ENCODE data around the gene DLX6.

DLX6 gene

GRCh38 chr7:96995406-96996110 lies 9.8 kb upstream of the DLX6 start:
- H3K4me3 ChIP-seq (replicated peaks; ENCODE audit: low read depth, low read length) = no peak overlapping the region
- DNase-seq (ENCODE audit: low read depth) = no peak
- TF ChIP-seq, protein P1, sequence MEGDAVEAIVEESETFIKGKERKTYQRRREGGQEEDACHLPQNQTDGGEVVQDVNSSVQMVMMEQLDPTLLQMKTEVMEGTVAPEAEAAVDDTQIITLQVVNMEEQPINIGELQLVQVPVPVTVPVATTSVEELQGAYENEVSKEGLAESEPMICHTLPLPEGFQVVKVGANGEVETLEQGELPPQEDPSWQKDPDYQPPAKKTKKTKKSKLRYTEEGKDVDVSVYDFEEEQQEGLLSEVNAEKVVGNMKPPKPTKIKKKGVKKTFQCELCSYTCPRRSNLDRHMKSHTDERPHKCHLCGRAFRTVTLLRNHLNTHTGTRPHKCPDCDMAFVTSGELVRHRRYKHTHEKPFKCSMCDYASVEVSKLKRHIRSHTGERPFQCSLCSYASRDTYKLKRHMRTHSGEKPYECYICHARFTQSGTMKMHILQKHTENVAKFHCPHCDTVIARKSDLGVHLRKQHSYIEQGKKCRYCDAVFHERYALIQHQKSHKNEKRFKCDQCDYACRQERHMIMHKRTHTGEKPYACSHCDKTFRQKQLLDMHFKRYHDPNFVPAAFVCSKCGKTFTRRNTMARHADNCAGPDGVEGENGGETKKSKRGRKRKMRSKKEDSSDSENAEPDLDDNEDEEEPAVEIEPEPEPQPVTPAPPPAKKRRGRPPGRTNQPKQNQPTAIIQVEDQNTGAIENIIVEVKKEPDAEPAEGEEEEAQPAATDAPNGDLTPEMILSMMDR (IDR thresholded peaks at IDR 0.05; ENCODE audit: low read length, missing control alignments) = no peak

DNA sequence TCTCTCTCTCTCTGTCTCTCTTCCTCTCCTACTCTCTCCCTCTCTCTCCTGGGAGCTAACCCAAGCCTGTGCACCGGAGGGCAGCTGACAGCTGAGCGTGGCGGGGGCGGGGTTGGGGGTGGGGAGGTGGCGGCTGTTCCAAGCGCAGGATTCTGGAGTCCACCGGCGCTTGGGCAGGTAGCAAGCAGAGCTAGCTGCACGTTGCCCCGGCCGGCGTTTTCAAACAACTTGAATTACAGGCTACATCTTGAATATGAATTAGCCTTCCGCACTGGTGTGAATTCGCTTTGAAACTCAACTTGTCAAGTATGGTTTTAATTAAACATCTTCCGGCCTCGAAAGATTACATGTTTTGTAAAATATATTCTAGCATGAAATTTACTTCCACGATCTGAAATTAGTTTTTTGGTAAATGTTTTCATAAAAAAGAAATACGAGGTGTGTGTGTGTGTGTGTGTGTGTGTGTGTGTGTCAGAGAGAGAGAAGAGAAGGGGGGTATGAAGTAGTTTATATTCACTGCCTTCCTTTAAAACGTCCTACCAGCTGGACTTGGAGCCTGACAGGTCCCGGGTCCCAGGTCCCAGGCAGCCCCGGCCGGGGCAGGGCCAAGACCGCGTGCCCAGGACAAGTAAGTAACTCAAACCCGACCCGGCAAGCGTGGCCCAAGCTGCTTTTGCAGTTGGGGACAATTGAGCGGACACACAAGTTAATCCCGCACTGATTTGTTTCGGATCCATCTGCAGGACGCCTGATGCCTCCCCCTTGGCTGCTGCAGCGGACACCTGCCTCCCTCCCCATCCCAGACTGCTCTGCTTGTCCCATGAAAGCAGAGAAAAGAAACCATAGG lies 9.0 kb upstream of the DLX6 start:
- TF ChIP-seq, protein P1 (IDR thresholded peaks at IDR 0.05; ENCODE audit: low read length, missing control alignments) = no peak
- H3K4me3 ChIP-seq (replicated peaks; ENCODE audit: low read depth, low read length) = no peak overlapping the region
- no peak for DNase-seq (ENCODE audit: low read depth)

- no peak for DNase-seq (ENCODE audit: low read depth)
- no peak overlapping the region for H3K4me3 ChIP-seq (replicated peaks; ENCODE audit: low read depth, low read length)
- TF ChIP-seq, protein P1 (IDR thresholded peaks at IDR 0.05; ENCODE audit: low read length, missing control alignments) = no peak
Observed at GRCh38 chr7:96996958-96997511, 8.3 kb upstream of the DLX6 start.

DNA sequence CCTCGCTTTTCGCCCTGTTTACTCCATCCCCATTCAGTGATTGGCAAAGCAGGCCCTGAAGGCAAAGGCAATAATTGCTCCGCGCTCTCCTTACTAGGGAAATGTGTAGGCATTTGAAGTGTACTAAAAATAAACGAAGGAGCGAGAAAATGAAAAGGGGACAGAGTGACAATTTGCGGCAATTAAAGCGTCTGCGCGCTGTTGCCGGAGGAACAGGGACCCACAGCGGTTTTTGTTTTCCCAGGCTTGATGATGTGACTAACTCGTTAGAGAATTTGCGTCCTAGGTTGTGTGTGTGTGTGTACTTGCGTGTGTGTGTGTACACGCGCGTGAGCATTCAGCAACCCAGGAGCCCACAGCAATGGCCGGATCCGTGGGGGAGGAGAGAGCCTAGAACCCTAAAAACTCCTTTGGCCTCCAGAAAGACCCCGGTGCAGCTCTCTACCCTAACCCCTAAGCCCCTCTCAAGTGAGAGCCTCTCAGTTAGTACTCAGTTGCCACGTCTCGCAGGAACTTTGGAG lies 7.8 kb upstream of the DLX6 start:
- TF ChIP-seq, protein P1 (IDR thresholded peaks at IDR 0.05; ENCODE audit: low read length, missing control alignments) = no peak
- no peak for DNase-seq (ENCODE audit: low read depth)
- H3K4me3 ChIP-seq (replicated peaks; ENCODE audit: low read depth, low read length) = no peak overlapping the region

DNA sequence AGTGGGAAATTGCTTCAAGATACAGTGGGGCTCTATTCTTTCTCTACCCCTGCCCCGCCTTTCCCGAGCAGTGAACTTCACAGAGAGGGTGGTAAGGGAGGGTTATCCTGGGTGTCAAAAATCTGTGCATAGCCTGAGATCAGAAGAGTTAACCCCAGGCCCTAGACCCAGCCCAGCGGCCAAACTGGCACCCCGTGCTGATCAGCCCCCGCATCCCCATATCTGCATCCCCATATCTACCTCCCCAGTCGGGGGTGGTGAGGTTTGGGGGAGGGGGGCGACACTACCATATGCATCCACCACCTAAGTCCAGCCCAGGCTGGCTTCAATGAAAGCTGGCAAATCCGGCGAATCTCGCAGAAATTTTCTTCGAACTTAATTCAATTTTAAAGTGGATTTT lies 7.0 kb upstream of the DLX6 start:
- no peak overlapping the region for H3K4me3 ChIP-seq (replicated peaks; ENCODE audit: low read depth, low read length)
- TF ChIP-seq, protein P1 (IDR thresholded peaks at IDR 0.05; ENCODE audit: low read length, missing control alignments) = no peak
- no peak for DNase-seq (ENCODE audit: low read depth)

DNA sequence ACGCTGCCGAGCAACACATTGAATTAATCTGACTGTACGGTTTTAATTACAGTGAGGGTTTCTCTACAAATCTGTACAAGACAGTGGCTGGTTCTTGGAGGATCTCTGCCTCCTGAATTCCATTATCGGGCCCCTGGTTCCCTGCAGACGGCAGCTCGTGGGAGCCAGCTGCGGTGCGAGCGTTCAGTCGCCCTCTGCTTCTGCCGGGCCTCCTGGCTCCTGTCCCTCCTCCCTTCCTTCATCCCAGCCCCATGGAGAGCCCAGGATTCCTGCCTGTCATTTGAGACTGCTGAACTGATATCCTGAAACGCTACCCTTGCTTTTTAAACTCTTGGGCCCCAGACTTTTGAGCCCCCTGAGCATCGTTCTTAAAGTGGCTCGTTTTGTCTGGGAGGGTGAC lies 6.6 kb upstream of the DLX6 start:
- no peak overlapping the region for H3K4me3 ChIP-seq (replicated peaks; ENCODE audit: low read depth, low read length)
- DNase-seq (ENCODE audit: low read depth) = no peak
- TF ChIP-seq, protein P1 (IDR thresholded peaks at IDR 0.05; ENCODE audit: low read length, missing control alignments) = no peak
